Type B pancreatic cell (in vitro differentiated cells): Measurements from ENCODE around the gene GM2A. TPM values are rescaled to one million over a fixed set of nuclear protein-coding genes. Genes with fewer than 3 reads are reported as not detected.
"Not testable (repeated sequence)": the region's sequence is repeated elsewhere in the genome, so short reads cannot be mapped to it uniquely, and the experiment has no call there.

Source experiments
- DNase-seq: peaks from one replicate; pipeline ENCODE4 v3.0.0; 2021; ENCODE audit warnings: mixed read lengths; ENCODE audit not compliant: unreplicated experiment; ENCODE audit errors: extremely low spot score
- H3K27ac Mint-ChIP-seq: 2 replicates; pipeline ENCODE4 v1.8.0; 2021; ENCODE audit warnings: mild to moderate bottlenecking, mixed read lengths
- H3K27me3 Mint-ChIP-seq: 2 replicates; pipeline ENCODE4 v1.8.0; 2021; ENCODE audit warnings: mixed read lengths
- H3K36me3 Mint-ChIP-seq: 2 replicates; pipeline ENCODE4 v1.8.0; 2021; ENCODE audit warnings: mixed read lengths
- H3K4me1 Mint-ChIP-seq: one replicate; pipeline ENCODE4 v1.8.0; 2021; ENCODE audit warnings: mixed read lengths; ENCODE audit not compliant: unreplicated experiment
- H3K4me3 Mint-ChIP-seq: 2 replicates; pipeline ENCODE4 v1.8.0; 2021; ENCODE audit warnings: mild to moderate bottlenecking, mixed read lengths
- H3K9me3 Mint-ChIP-seq: 2 replicates; pipeline ENCODE4 v1.8.0; 2021; ENCODE audit warnings: mixed read lengths
- CTCF ChIP-seq: fragments of 200-600 bp; sonication (generic); conservative IDR thresholded peaks from 2 replicates; pipeline ENCODE4 v1.5.0; 2021; ENCODE audit warnings: antibody characterized with exemption, mild to moderate bottlenecking
- total RNA-seq: library from RNA; stranded (reverse); gene quantifications from 2 replicates; pipeline ENCODE4 v1.2.1, GENCODE V29; 2021; ENCODE audit warnings: low replicate concordance

The GM2A gene
- total RNA-seq, 1 donor from 2014 or later, result 38.1 TPM

- DNase-seq, result no peak
- Mint-ChIP-seq H3K36me3 (no peaks in the 10 kb centered on the region), H3K4me1 (peaks cover 10% of the 10 kb centered on the region), H3K27ac (no peak overlapping the region), H3K9me3 (no peaks in the 10 kb centered on the region), H3K4me3 (peak overlapping the region; percentile 29), H3K27me3 (peaks cover 3% of the 10 kb centered on the region)
- no peak for TF ChIP-seq CTCF
Observed at GRCh38 chr5:151250346-151251000, 2.5 kb upstream of the GM2A start.

GRCh38 chr5:151251001-151251551 lies 1.9 kb upstream of the GM2A start:
- Mint-ChIP-seq H3K27ac (peak overlapping the region; percentile 31), H3K4me3 (peak overlapping the region; percentile 77), H3K4me1 (peaks cover 10% of the 10 kb centered on the region), H3K9me3 (no peaks in the 10 kb centered on the region), H3K27me3 (peaks cover 3% of the 10 kb centered on the region), H3K36me3 (no peaks in the 10 kb centered on the region)
- no peak for TF ChIP-seq CTCF
- DNase-seq, result no peak

DNA sequence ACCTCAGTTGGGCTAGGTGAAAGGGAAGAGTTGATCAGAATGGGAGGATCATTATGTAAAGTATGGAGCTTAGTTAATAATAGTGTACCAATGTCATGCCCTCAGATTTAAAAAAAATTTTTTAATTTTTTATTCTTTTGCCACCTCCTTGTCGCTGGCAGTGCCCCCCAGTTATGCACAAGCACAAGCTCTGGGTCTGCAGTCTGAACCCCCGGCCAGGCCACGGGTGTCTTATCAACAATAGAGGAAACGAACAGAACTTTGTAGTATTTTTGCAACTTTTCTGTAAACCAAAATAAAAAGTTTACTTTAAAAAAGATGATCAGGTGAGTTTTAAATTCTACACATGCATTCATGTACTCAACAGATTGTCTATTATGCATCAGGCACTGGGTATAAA lies 1.4 kb upstream of the GM2A start:
- no peak for TF ChIP-seq CTCF
- Mint-ChIP-seq H3K36me3 (no peaks in the 10 kb centered on the region), H3K4me1 (peaks cover 10% of the 10 kb centered on the region), H3K27ac (peak overlapping the region; percentile 31), H3K9me3 (no peaks in the 10 kb centered on the region), H3K27me3 (peaks cover 3% of the 10 kb centered on the region), H3K4me3 (peak overlapping the region; percentile 85)
- no peak for DNase-seq

- Mint-ChIP-seq H3K9me3 (no peaks in the 10 kb centered on the region), H3K4me1 (peaks cover 20% of the 10 kb centered on the region), H3K4me3 (peak overlapping the region; percentile 85), H3K27ac (peak overlapping the region; percentile 88), H3K27me3 (peaks cover 3% of the 10 kb centered on the region), H3K36me3 (no peaks in the 10 kb centered on the region)
- no peak for DNase-seq
- TF ChIP-seq CTCF, result no peak
Observed at GRCh38 chr5:151253605-151253950, 593 bp downstream of the GM2A start.

GRCh38 chr5:151254556-151254955 lies 1.6 kb downstream of the GM2A start:
- no peaks in the 10 kb centered on the region for H3K9me3 Mint-ChIP-seq
- DNase-seq, result no peak
- no peaks in the 10 kb centered on the region for H3K36me3 Mint-ChIP-seq
- H3K27me3 Mint-ChIP-seq, result no peaks in the 10 kb centered on the region
- H3K4me3 Mint-ChIP-seq, result peak overlapping the region; percentile 85
- TF ChIP-seq CTCF, result no peak
- peak overlapping the region; percentile 88 for H3K27ac Mint-ChIP-seq
- H3K4me1 Mint-ChIP-seq, result peaks cover 20% of the 10 kb centered on the region

DNA sequence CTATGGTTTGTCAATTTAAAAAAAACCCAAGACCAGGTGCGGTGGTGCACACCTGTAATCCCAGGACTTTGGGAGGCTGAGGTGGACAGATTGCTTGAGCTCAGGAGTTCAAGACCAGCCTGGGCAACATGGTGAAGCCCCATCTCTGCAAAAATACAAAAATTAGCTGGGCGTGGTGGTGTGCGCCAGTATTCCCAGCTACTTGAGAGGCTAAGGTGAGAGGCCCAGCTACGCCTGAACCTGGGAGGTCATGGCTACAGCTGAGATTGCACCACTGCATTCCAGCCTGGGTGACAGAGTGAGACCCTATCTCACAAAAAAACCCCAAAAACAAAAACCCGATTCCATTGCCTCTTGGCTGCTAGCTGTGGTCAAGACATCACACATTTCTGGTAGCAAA lies 2.0 kb downstream of the GM2A start:
- DNase-seq, H3K27me3 Mint-ChIP-seq, H3K9me3 Mint-ChIP-seq, H3K36me3 Mint-ChIP-seq: not testable (repeated sequence)
- Mint-ChIP-seq H3K4me1 (peaks cover 20% of the 10 kb centered on the region), H3K27ac (peak overlapping the region; percentile 88), H3K4me3 (peak overlapping the region; percentile 55)
